GM23338 (cell line): Measurements from ENCODE around the gene GEN1. TPM values are rescaled to one million over a fixed set of nuclear protein-coding genes. Genes with fewer than 3 reads are reported as not detected.

Experiments
- CREB1 ChIP-seq: fragments of 250-450 bp; sonication (Bioruptor Pico); IDR thresholded peaks from 2 replicates; pipeline ENCODE4 v1.5.0; 2020; ENCODE audit warnings: low read depth, mild to moderate bottlenecking, moderate library complexity
- EZH2 ChIP-seq: fragments of 200-600 bp; sonication (generic); IDR thresholded peaks from one replicate; pipeline ENCODE4 v1.8.0; 2017; ENCODE audit warnings: antibody characterized with exemption, mild to moderate bottlenecking, low read depth; ENCODE audit not compliant: unreplicated experiment
- POLR2AphosphoS5 ChIP-seq: IDR thresholded peaks from 2 replicates; pipeline ENCODE4 v1.6.1; 2016; ENCODE audit warnings: antibody characterized with exemption, low read depth
- STAT1 ChIP-seq: IDR thresholded peaks from one replicate; pipeline ENCODE4 v1.6.1; 2016; ENCODE audit warnings: antibody characterized with exemption; ENCODE audit not compliant: unreplicated experiment
- ZNF114 ChIP-seq: fragments of 250-450 bp; sonication (Bioruptor Pico); IDR thresholded peaks from 2 replicates; pipeline ENCODE4 v1.5.0; 2020; ENCODE audit warnings: mild to moderate bottlenecking, moderate library complexity
- polyA plus RNA-seq: library from polyadenylated mRNA; unstranded; fragments of >200 nt; fragmentation: Nextera tagmentation; extraction: Ambion mirVana; gene quantifications from 2 replicates; pipeline ENCODE4 v1.2.1, GENCODE V29; 2016
- total RNA-seq: library from RNA; depleted of rRNA; stranded (reverse); fragments of >200 nt; shearing (Covaris generic); gene quantifications from 2 replicates; pipeline ENCODE4 v1.2.3, GENCODE V29; 2014
- TF ChIP-seq, protein P1 (sequence below): fragments of 250-450 bp; sonication (Bioruptor Pico); IDR thresholded peaks from 2 replicates; pipeline ENCODE4 v1.5.0; 2020; ENCODE audit warnings: mild to moderate bottlenecking, moderate library complexity
- TF ChIP-seq, protein P2 (sequence below), 2 experiments: fragments of 200-600 bp in 1 of 2; sonication (generic) in 1 of 2; conservative IDR thresholded peaks; 2 replicates each; pipeline versions ENCODE4 v1.5.1 to v1.6.1; 2016 to 2017; ENCODE audit warnings: antibody characterized with exemption in 2 of 2, low read depth in 2 of 2, mild to moderate bottlenecking in 2 of 2, moderate library complexity in 1 of 2
- TF ChIP-seq, protein P3 (sequence below): IDR thresholded peaks from one replicate; pipeline ENCODE4 v1.6.1; 2018; ENCODE audit warnings: antibody characterized with exemption; ENCODE audit not compliant: unreplicated experiment

GEN1 gene
- total and polyA plus RNA-seq, 2 experiments from 2014 or later = 14.2 to 43.3 TPM

DNA sequence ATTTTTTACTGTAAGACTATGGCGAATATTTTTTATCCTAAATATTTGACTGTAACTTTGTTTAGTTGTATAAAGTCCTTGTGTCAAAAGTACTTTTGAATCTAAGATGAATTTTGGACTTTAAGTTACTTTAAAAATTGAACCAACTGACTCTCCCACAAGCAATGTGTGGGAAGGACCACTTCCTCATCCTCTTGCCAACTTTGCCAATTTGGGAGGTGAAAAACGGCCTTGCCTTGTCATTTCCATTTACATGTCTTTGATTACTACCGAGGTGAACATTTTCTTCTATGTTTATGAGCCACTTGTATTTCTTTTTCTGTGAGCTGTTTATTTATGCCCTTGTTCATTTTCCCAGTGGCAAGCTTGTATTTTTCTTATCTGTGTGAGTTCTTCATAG, 49.6 kb downstream of the GEN1 start (continued):
- TF ChIP-seq, protein P1, sequence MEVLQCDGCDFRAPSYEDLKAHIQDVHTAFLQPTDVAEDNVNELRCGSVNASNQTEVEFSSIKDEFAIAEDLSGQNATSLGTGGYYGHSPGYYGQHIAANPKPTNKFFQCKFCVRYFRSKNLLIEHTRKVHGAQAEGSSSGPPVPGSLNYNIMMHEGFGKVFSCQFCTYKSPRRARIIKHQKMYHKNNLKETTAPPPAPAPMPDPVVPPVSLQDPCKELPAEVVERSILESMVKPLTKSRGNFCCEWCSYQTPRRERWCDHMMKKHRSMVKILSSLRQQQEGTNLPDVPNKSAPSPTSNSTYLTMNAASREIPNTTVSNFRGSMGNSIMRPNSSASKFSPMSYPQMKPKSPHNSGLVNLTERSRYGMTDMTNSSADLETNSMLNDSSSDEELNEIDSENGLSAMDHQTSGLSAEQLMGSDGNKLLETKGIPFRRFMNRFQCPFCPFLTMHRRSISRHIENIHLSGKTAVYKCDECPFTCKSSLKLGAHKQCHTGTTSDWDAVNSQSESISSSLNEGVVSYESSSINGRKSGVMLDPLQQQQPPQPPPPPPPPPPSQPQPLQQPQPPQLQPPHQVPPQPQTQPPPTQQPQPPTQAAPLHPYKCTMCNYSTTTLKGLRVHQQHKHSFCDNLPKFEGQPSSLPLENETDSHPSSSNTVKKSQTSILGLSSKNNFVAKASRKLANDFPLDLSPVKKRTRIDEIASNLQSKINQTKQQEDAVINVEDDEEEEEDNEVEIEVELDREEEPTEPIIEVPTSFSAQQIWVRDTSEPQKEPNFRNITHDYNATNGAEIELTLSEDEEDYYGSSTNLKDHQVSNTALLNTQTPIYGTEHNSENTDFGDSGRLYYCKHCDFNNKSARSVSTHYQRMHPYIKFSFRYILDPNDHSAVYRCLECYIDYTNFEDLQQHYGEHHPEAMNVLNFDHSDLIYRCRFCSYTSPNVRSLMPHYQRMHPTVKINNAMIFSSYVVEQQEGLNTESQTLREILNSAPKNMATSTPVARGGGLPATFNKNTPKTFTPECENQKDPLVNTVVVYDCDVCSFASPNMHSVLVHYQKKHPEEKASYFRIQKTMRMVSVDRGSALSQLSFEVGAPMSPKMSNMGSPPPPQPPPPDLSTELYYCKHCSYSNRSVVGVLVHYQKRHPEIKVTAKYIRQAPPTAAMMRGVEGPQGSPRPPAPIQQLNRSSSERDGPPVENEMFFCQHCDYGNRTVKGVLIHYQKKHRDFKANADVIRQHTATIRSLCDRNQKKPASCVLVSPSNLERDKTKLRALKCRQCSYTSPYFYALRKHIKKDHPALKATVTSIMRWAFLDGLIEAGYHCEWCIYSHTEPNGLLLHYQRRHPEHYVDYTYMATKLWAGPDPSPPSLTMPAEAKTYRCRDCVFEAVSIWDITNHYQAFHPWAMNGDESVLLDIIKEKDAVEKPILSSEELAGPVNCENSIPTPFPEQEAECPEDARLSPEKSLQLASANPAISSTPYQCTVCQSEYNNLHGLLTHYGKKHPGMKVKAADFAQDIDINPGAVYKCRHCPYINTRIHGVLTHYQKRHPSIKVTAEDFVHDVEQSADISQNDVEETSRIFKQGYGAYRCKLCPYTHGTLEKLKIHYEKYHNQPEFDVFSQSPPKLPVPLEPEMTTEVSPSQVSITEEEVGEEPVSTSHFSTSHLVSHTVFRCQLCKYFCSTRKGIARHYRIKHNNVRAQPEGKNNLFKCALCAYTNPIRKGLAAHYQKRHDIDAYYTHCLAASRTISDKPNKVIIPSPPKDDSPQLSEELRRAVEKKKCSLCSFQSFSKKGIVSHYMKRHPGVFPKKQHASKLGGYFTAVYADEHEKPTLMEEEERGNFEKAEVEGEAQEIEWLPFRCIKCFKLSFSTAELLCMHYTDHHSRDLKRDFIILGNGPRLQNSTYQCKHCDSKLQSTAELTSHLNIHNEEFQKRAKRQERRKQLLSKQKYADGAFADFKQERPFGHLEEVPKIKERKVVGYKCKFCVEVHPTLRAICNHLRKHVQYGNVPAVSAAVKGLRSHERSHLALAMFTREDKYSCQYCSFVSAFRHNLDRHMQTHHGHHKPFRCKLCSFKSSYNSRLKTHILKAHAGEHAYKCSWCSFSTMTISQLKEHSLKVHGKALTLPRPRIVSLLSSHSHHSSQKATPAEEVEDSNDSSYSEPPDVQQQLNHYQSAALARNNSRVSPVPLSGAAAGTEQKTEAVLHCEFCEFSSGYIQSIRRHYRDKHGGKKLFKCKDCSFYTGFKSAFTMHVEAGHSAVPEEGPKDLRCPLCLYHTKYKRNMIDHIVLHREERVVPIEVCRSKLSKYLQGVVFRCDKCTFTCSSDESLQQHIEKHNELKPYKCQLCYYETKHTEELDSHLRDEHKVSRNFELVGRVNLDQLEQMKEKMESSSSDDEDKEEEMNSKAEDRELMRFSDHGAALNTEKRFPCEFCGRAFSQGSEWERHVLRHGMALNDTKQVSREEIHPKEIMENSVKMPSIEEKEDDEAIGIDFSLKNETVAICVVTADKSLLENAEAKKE (CRISPR knock-in tag) = no peak
- TF ChIP-seq, protein P2, sequence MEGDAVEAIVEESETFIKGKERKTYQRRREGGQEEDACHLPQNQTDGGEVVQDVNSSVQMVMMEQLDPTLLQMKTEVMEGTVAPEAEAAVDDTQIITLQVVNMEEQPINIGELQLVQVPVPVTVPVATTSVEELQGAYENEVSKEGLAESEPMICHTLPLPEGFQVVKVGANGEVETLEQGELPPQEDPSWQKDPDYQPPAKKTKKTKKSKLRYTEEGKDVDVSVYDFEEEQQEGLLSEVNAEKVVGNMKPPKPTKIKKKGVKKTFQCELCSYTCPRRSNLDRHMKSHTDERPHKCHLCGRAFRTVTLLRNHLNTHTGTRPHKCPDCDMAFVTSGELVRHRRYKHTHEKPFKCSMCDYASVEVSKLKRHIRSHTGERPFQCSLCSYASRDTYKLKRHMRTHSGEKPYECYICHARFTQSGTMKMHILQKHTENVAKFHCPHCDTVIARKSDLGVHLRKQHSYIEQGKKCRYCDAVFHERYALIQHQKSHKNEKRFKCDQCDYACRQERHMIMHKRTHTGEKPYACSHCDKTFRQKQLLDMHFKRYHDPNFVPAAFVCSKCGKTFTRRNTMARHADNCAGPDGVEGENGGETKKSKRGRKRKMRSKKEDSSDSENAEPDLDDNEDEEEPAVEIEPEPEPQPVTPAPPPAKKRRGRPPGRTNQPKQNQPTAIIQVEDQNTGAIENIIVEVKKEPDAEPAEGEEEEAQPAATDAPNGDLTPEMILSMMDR (conservative IDR thresholded peaks at IDR 0.05; ENCODE audit: low read depth in 2 of 2) = no peak
- TF ChIP-seq STAT1 (no peak), EZH2 (no peak), CREB1 (no peak), ZNF114 (CRISPR knock-in tag) (no peak), POLR2AphosphoS5 (no peak)
- TF ChIP-seq, protein P3, sequence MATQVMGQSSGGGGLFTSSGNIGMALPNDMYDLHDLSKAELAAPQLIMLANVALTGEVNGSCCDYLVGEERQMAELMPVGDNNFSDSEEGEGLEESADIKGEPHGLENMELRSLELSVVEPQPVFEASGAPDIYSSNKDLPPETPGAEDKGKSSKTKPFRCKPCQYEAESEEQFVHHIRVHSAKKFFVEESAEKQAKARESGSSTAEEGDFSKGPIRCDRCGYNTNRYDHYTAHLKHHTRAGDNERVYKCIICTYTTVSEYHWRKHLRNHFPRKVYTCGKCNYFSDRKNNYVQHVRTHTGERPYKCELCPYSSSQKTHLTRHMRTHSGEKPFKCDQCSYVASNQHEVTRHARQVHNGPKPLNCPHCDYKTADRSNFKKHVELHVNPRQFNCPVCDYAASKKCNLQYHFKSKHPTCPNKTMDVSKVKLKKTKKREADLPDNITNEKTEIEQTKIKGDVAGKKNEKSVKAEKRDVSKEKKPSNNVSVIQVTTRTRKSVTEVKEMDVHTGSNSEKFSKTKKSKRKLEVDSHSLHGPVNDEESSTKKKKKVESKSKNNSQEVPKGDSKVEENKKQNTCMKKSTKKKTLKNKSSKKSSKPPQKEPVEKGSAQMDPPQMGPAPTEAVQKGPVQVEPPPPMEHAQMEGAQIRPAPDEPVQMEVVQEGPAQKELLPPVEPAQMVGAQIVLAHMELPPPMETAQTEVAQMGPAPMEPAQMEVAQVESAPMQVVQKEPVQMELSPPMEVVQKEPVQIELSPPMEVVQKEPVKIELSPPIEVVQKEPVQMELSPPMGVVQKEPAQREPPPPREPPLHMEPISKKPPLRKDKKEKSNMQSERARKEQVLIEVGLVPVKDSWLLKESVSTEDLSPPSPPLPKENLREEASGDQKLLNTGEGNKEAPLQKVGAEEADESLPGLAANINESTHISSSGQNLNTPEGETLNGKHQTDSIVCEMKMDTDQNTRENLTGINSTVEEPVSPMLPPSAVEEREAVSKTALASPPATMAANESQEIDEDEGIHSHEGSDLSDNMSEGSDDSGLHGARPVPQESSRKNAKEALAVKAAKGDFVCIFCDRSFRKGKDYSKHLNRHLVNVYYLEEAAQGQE = no peak
